Activated CD4-positive, CD25-positive, alpha-beta regulatory T cell treated with anti-CD3 and anti-CD28 coated beads, Interleukin-2, amount 50 U/mL, for 16 hours (primary cell): Measurements from ENCODE around the gene RPH3AL.

Experiments used
- DNase-seq: peaks from one replicate; pipeline ENCODE4 v3.0.0-alpha.2; 2020; ENCODE audit warnings: low read depth, low spot score

The RPH3AL gene, protein sequence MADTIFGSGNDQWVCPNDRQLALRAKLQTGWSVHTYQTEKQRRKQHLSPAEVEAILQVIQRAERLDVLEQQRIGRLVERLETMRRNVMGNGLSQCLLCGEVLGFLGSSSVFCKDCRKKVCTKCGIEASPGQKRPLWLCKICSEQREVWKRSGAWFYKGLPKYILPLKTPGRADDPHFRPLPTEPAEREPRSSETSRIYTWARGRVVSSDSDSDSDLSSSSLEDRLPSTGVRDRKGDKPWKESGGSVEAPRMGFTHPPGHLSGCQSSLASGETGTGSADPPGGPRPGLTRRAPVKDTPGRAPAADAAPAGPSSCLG

DNA sequence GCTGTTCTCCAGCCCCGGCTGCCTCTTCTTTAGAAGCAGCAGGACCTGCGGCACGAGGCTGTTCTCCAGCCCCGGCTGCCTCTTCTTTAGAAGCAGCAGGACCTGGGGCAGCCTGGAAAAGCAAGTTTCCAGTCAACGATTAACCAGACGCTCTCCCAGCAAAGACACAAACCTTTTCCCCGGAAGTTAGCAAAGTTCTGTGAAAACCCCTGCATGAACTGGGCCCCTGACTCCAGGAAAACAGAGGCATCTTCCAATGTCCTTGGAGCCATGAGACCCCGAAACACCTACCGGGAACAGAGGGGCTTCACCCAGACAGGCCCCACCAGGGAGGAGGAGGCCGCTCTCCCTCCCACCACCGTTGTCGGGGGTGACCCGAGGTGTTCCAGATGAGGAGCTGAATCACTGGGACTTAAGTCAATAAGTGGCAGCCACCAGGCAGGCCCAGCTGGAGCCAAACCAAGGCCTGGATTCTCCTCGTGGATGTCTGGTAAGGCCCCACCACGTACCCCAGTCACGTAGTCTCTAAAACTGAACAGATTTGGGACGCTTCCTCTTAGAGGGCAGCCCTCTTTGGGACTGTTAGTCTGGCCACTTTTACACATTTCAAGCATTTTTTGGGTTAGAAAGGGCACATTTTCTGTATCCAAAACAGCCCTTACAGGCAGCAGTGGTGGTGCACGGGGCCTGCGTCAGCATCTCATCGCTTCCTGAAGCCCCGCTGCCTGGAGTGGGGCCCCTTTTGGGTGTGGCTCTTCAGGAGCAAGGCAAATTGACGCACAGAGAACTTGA, at the start of gene RPH3AL:
RPH3AL (minus strand) TSS at position 387 of the 792 bp plus-strand sequence. CDS start 25,264 bp downstream, outside the sequence.
- no peak for DNase-seq

DNA sequence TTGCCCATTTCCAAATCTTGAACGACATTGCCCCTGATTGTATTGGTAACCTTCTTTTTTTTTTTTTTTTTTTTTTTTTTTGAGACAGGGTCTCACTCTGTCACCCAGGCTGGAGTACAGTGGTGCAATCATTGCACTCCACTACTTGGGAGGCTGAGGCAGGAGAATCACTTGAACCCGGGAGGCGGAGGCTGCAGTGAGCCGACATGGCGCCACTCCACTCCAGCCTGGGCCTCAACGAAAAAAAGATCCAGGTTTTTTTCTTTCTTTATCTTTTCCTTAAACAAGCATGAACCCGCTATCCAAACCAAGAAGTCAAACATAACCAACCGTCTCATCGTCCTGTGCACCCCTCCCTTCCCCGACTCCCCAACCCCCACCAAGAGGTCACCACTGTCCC, 47.6 kb upstream of the RPH3AL start:
- DNase-seq, result no peak

DNA sequence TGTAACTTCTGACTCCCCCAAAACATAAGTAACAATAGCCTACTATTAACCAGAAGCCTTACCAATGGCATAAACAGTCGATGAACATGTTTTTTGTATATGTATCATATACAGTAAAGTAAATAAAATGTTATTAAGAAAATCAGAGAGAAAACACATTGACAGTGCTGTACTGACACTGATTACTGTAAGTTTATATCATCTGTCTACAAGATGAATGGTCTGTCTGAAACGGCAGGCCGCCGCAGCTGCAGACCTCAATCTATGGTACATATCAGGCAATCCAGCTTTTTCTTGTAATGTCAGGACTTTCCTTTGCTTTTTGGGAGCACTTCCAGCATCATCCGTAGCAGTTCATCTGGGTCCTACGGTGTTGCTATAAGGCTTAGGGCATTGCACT, 44.2 kb upstream of the RPH3AL start:
- DNase-seq, result no peak

DNA sequence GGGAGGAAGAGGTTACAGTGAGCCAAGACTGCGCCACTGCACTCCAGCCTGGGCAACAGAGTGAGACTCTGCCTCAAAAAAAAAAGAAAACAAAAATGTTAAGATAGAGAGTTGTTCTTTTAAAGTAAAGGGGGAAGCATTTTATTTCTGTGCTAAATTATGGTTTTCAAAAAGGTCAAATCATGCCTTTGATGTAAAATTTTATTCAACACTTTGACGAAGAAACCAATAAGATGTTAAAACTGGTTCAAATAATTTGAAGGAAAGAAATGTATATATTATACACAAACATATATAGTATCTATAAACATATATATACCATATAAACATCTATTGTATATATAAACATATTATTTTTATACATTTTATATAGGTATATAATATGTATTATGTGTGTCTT, 43.4 kb upstream of the RPH3AL start:
- DNase-seq, result no peak

DNA sequence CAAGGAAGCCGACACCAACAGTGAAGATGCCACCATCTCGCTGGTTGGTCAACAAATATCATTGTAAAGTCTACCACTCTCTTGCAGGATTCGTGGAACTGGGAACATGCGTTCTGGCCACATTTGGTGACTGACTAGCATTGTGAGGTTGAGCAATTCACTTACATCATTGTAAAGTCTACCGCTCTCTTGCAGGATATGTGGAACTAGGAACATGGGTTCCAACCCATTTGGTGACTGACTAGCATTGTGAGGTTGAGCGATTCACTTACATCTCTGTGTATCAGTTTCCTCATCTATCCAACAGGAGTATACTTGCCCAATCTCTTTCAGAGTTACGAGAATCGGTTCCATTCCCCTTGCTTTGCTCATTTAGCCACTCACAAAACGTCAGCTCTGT, 42.6 kb upstream of the RPH3AL start:
- DNase-seq, result no peak

DNA sequence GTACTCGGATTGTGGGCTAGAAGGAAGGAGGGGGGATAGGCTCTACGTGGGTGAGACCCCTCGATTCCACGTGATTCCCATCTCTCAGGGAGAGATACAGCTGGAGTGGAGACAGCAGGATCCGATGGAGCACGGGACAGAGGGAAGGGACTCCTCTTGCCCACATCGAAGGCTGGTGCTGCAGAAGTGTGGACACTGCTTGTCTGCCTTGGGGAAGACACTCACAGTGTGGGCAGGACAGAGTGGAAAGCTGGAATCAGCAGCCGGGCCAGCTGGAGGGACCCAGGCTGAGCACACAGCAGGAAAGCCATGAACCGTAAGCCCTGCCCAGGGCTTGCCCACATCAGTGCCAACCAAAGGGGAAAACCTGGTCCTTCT, 42.1 kb upstream of the RPH3AL start:
- DNase-seq, result no peak

DNA sequence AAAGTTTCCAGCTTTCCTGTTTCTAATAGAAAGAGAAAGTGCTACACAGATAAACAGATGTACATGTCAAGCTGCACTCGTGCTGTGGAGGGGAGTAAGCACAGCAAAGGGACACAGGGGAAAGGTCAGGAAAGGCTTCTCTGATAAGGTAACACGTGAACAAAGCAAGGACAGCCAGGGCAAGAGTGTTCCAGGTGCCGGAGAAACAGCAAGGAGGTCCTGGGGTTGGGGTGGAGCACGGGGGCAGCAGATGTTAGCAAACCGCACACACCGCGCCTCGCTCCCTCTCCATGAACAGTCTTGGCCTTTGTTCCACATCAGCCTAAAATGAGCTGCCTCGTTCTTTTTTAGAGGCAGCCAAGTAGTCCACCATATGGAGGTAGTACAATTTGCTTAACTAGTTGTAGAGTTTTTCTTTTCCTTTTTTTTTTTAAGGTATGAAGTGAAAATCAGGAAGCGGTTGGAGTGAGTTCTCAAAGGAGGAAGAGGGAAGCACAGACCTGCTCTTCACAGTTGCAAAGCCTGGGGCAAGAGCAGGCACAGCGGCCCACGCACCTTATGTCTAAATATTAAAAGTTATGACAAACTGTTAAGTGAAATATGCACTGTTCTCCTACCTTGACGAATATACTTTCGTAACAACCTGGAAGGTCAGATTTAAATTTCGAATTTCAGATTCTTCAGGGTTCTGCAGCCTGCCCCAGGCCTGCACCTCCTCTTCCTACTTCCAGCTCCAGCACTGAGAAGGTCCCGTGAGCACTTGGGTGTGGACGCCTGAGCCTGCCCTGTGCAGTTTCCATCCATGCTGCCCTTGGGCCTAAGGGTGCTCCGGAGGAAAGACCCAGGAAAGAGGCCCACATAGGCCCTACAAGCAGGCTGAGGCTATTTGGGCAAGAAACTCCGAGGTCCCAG, 41.5 kb upstream of the RPH3AL start:
- DNase-seq, result no peak

DNA sequence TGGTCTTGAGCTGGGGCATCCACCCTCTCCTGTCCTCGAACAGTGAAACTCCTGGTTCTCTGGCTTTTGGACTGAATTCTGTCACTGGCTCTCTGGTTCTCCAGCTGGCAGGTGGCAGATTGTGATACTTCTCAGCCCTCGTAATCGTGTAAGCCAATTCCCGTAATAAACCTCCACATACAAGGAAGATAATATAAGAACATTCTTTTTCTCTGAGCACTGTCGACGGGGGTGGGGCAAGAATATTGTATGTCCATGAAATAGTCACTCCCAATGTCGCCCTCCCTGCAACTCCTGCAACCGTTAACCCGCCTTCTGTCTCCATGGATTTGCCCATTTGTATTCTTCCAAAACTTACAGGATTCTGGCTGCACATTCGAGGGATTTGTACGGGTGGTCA, 39.2 kb upstream of the RPH3AL start:
- no peak for DNase-seq

DNA sequence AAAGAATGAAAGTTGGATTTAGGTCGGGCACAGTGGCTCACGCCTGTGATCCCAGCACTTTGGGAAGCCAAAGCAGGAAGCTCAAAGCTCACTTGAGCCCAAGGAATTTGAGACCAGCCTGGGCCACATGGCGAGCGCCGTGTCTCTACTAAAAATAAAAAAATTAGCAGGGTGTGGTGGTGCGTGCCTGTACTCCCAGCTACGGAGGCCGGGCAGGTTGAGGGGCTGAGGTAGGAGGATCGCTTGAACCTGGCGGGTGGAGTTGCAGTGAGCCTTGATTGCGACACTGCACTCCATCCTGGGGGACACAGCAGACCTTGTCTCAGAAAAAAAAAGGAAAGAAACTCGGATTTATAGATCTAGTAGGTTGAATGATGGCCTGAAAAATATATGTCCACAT, 37.4 kb upstream of the RPH3AL start:
- DNase-seq, result no peak

DNA sequence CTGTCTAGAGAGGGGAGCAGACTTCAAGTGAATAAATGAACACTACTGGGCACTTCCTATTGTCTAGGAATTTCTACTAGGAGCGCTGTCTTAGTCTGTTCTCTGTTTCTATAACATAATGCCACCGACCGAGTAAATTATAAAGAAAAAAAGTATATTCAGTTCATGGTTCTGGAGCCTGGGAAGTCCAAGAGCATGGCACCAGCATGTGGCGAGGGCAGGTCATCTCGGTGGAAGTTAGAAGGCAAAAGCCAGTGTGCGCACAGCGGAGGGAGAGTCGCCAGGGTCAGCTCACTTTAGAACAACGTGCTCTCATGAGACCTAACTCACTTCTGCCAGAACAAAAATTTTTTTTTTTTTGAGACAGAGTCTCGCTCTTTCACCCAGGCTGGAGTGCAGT, 35.5 kb upstream of the RPH3AL start:
- DNase-seq, result no peak

DNA sequence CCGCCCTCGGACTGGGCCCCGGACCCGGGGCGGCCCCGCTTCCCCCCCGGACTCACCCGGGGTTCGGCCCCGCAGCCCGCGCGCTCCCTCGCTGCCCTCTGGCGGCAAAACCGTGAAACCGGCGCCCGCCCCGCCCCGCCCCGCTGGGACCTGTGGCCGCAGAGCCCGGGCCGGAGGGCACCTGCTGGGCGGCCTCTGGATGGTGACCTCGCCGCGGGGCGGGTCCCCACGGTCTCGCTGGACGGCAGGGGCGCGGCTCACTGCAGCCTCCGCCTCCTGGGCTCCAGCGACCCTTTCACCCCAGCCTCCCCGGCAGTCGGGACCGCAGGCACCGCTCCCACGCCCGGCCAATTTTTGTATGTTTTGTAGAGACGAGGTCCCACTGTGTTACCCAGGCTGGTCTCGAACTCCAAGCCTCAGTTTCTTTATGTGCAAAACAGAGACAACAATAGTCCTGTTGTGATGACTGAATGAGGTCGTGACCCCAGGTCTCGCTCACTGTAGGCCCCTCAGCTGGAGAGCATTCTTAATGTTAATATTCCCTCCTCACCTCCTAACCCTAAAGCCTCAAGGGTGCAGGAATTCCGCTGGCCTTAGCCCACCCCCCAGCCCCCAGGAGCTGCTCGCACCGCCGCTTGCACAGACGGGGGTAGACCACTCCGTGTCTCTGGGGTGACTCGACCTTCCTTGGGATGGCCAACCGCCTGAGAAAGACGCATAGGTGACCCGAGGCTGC, 33.7 kb upstream of the RPH3AL start:
- peak; percentile 33 for DNase-seq

DNA sequence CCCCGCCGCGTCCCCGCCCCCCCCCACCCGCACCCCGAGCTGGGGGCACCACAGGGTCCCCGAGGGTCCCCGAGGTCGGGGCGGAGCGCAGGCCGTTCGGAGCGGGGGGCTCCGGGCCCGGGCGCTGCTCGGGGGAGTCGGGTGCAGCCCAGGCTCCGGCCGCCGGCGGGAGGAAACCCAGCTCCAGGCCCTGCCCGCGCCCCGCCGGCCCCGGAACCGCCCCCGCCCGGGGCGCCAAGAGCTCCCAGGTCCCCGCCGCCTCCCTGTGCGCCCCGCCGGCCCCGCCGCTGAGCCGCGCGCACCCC, 33.2 kb upstream of the RPH3AL start:
- no peak for DNase-seq

DNA sequence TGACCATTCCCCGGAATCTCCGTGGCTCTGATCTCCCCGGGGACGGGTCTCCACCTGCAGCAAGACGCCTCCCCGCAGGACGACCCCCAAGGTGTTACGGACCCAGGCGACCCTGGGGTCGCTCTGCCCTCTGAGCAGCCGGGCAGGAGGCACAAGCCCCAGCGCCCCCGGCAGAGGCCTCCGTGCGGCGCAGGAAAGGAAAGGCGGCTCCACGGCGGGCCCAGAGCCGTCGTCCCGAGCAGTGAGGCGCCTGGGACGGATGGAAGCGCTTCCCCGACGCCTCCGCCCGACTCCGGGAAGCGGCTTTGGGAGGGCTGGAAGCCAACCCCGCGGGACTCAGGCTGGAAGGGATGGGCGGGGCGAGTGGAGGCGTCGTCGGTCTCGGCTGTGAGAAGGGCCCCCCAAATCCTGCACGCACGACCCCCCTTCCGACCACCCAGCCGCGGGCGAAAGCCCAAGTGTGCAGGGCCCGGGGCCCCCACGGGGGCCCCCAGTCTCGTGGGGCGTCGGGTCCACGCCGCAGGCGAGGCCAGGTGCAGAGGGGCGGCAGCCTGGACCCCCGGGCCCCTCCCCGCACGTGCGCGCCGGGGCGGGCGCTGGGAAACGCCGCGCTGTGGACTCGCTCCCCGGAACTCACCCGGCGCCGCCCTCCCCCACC, 32.7 kb upstream of the RPH3AL start:
- DNase-seq, result no peak

DNA sequence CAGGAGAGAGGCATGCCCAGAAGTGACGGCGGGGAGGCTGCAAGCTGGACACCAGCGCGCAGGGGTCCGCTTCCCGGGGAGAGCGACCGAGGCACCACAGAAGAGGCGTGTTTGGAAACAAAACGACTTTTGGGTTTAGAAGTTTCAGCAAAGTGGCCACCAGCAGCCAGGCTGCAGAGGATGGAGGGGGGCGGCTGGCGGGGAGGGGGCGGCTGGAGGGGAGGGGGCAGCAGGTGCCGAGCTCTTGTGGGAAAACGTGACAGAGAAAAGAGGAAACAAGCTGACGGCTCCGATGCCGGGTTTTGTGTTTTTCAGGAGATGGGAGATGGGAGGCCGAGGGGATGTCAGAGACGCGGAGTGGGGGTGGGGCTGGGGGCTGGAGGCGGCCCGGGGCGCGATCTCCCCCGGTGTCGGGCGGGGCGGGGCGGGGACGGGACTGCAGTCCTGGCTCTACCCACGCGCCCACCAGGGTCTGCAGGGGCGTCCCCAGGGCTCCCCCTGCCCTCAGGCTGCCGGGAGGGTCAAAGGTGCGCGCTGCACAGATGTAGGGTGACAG, 32.1 kb upstream of the RPH3AL start:
- no peak for DNase-seq

DNA sequence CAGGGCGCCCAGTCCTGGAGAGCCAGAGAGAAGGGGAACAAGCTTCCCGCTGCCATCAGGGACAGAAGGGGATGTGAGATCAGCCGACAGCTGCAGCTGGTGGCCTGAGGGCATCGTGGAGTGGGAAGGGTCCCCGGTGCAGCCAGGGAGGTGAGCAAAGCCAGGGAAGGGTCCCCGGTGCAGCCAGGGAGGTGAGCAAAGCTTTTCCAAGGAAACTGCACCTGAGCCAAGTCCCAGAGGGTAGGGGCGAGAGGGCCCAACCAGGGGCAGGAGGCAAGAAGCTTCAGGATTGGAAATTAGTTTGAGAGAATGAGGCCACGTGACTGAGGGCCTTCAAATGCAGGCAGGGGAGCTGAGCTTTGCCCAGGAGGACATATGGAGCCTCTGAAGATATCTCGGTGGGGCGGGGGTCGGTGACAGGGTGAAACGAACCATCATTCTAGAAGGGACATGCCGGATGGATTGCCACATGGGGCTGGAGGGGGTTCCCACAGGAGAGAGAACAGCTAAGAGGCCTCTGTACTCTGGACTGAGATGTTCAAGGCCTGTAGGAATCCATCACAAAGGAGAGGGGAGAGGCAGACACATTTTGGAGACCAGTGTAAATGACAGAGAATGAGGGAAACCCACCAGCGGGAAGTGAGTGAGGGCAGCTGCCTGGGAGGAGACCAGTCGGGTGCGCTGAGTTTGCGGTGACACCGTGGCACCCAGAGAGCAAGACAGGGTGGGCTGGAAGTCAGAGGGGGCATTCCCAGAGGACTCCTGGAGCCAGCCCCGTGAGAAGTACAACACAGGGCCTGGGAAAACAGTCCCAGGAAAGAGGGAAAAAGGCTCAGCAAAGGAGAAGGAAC, 31.4 kb upstream of the RPH3AL start:
- no peak for DNase-seq

DNA sequence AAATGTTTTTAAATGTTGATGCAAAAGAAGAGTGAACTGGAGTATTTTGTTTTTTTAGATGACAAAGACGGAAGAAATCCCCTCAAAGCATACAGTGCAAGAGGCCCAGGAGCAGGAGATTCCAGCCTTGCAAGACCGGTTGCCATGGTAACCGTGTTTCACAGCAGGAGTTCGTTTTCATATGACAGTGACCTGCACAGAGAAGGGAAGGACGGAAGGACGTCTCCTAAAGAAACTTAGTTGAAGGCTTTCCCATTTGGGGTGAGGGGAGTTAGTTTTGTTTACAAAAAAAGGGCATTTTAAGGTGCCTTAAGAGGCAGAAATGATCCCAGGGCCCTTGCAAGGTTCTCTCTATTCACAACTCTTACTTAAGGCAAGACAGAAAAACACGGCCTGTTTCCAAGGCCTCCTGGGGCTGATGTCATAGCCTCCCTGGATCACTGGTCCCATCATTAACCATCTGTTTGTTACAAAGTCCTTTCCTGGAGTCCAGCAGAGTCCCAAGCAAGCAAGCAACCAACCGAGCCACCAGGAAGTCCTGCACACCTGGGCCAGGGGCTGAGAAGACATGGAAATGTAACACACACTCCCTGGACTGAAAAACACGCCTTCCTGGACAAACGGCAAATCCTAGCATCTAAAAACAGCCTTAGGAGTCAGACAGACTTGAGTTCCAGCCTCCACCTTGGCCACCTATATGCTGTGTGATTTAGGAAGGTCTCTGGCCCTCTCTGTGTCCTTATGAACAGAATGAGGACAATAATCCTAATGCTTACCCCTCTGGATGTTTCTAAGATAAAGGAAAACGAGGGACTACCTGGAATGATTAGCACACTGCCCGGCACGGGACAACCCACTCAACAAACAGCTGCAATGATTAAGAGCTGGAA, 30.3 kb upstream of the RPH3AL start:
- no peak for DNase-seq

DNA sequence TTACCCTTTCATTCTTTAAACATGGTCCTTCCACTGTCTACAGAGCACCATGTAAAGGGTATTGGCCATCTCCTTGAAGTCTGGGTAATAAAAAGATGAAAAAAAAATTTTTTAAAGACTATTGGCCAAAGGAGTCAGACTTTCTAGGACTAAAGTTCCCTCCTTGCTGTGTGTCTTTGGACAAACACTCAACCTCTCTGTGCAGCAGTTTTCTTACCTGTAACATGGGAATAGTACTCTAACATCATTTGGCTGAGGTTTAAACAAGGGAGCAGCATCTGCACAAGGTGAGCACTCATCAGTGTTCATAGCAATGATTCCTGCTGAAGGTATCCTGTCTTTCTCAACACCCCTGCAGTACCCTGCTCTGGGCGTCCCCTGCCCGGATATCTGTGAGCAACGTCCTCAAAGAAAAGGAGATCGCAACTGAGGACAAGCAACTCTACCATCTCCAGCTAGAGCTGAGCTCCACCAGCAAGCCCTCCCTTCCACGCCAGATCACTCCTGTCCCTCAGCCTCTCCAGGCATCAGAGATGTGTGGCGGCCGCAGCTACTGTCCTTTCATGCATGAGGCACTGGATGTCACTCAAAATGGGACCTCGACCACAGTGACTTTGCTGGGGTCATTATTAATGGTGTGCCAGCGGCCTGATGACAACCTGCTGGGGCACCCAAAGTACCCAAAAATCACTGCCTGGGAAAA, 29.5 kb upstream of the RPH3AL start:
- DNase-seq, result no peak

DNA sequence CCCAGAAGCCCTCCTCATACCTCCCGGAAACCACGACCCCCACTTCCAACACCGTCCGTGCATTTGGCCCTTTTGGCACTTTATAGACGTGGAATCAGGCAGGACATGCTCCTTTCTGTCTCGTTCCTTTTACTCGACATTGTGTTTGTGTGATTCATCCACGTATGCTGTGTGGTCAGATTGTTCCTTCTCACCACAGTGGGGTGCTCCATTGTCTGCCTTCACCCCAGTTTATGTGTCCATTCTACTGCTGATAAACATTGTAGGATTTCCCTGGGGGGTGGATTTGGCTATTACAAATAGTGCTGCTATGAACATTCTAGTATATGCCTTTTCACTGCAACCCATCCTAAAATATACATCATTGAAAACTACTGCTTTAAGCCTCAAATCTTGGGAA, 28.9 kb upstream of the RPH3AL start:
- no peak for DNase-seq
